Measurements from ENCODE around the gene UGT2B17.

UGT2B17 gene

GRCh38 chr4:68489338-68489737 lies 86.8 kb downstream of the UGT2B17 start:
- H3K36me3 ChIP-seq (replicated peaks): no peaks in the 10 kb centered on the region
- DNase-seq (ENCODE audit: low spot score in 2 of 2): no peak
- no peaks in the 10 kb centered on the region for H3K27me3 ChIP-seq (ENCODE audit: low read depth)
- no peaks in the 10 kb centered on the region for H3K9me3 ChIP-seq
- in situ Hi-C loops (cut with MboI; ENCODE audit: low sequenced_read_pairs): no loop called here
- no peaks in the 10 kb centered on the region for H3K4me1 ChIP-seq
- H3K4me3 ChIP-seq: no peak overlapping the region

All from HAP-1 (cell line).